GM13976 (cell line): ENCODE results near the gene PARP6.
"Not testable (repeated sequence)": the region's sequence is repeated elsewhere in the genome, so short reads cannot be mapped to it uniquely, and the experiment has no call there.

Experiments
- DNase-seq: peaks from one replicate; pipeline ENCODE4 v3.0.0; 2012; ENCODE audit warnings: low spot score
- in situ Hi-C: fragments of 300-500 bp; cut with MboI; formaldehyde crosslinking; loops from one replicate; pipeline ENCODE4 v1.12.0; 2022; ENCODE audit warnings: low sequenced_read_pairs, mixed read lengths, inconsistent platforms; ENCODE audit not compliant: unreplicated experiment
- TF ChIP-seq, protein P1 (sequence below): IDR thresholded peaks from 2 replicates; pipeline ENCODE4 v1.5.1; 2012; ENCODE audit warnings: borderline replicate concordance, mild to moderate bottlenecking; ENCODE audit not compliant: insufficient read depth; ENCODE audit errors: extremely low read depth, missing control alignments, control extremely low read depth

PARP6 gene

DNA sequence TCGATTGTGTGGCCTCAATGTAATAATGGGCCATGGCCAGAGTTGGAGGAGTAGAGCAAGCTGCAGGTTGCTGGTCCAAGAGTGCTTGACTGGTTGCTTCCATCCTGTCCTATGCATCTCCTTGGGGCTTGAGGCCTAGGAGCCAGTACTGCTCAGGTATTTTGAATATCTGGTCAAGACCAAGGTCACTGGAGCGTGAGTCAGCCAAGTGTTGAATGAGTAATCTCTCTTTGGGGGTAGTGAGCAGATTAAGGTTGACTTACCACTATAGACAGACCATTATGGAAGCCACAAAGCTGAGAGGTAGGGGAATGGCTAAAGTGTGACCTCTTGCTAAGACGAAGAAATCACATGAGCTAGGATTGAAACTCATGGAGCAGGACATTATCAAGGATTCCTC is 9.4 kb upstream of the PARP6 start:
- DNase-seq, result no peak
- in situ Hi-C loops, result no loop called here
- TF ChIP-seq, protein P1, sequence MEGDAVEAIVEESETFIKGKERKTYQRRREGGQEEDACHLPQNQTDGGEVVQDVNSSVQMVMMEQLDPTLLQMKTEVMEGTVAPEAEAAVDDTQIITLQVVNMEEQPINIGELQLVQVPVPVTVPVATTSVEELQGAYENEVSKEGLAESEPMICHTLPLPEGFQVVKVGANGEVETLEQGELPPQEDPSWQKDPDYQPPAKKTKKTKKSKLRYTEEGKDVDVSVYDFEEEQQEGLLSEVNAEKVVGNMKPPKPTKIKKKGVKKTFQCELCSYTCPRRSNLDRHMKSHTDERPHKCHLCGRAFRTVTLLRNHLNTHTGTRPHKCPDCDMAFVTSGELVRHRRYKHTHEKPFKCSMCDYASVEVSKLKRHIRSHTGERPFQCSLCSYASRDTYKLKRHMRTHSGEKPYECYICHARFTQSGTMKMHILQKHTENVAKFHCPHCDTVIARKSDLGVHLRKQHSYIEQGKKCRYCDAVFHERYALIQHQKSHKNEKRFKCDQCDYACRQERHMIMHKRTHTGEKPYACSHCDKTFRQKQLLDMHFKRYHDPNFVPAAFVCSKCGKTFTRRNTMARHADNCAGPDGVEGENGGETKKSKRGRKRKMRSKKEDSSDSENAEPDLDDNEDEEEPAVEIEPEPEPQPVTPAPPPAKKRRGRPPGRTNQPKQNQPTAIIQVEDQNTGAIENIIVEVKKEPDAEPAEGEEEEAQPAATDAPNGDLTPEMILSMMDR, result no peak

- TF ChIP-seq, protein P1, result no peak
- no peak for DNase-seq
- in situ Hi-C loops, result no loop called here
These were observed 8.4 kb upstream of the PARP6 start for GRCh38 chr15:72280751-72281150.

DNA sequence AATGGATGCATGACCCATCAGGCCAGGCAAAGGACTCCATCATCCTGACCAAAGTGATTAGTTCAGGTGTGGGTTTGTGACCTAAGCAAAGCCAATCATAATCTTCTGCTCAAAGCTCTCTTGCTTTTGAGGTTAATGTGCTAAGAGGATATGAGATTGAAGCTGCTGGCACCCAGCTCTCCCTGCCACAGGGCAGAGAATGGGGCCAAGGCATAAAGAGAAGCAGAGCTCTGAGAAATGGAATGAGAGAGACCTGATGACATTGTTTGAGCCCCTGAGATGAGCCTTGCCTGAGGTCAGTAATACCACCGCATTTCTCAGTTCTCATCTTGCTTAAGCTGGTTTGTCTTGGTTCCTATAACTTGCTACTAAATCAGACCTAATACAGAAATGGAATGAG is 6.4 kb upstream of the PARP6 start:
- in situ Hi-C loops, result no loop called here
- DNase-seq, result no peak
- TF ChIP-seq, protein P1, result no peak

- in situ Hi-C loops, result no loop called here
- TF ChIP-seq, protein P1, result no peak
These were observed 4.0 kb upstream of the PARP6 start for GRCh38 chr15:72276326-72276700.

DNA sequence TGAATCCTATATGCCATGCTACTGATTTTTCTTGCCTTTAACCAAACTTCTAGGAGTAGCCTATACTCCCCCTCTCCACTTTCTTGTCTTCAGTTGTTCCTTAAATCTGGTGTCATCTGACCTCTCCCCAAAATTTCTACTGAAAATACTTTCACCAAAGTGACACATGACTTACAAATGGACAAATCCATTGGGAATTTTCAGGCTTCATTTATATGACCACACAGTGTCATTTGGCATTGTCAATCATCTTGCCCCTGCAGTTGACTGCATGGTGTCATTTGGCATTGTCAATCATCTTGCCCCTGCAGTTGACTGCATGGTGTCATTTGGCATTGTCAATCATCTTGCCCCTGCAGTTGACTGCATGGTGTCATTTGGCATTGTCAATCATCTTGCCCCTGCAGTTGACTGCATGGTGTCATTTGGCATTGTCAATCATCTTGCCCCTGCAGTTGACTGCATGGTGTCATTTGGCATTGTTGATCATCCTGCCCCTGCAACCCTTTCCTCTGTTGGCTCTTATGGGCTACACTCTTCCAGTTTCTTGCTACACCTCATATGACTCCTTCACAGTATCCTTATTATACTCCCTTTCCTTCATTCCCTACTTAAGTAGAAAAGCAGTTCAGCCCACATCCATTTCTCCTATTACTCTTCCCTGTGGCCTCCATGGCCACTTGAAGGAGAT is 3.4 kb upstream of the PARP6 start:
- in situ Hi-C loops, DNase-seq: not testable (repeated sequence)

More at GRCh38 chr15:72276326-72276700, 4.0 kb upstream of the PARP6 start:
- no peak for DNase-seq

DNA sequence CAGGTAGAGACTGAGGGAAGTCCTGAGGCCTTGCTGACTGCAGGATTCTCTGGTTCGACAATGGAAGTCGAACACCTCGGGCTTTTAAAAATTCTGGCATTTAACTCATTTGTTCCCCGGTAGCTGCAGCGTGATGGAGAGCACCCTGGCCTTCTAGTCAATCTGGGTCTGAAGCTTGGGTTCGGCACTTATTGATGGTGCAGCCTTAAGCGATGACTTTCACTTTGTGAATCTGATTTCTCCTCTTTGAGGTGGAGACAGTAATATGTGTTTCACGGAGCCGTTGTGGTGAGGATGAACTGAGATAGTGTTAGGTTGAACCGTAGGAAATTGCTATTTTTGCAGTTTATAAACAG is 621 bp upstream of the PARP6 start:
- in situ Hi-C loops, result no loop called here
- DNase-seq, result no peak
- TF ChIP-seq, protein P1, result no peak

- no peak for DNase-seq
- TF ChIP-seq, protein P1, result no peak
- in situ Hi-C loops, result no loop called here
These were observed 500 bp downstream of the PARP6 start for GRCh38 chr15:72271895-72272212.
